ENCODE data around the gene BCL7C.
"Not testable (repeated sequence)": the region's sequence is repeated elsewhere in the genome, so short reads cannot be mapped to it uniquely, and the experiment has no call there.

The BCL7C gene

GRCh38 chr16:30894540-30895368 is 877 bp upstream of the BCL7C start:
- no peak for DNase-seq (ENCODE audit: low read depth)

- DNase-seq (ENCODE audit: low read depth) = no peak
These were observed 497 bp downstream of the BCL7C start for GRCh38 chr16:30893417-30893743.

GRCh38 chr16:30892670-30893416 is 1.0 kb downstream of the BCL7C start:
- DNase-seq (ENCODE audit: low read depth) = no peak

GRCh38 chr16:30891043-30891823 is 2.6 kb downstream of the BCL7C start:
- not testable (repeated sequence) for DNase-seq (ENCODE audit: low read depth)

- no peak for DNase-seq (ENCODE audit: low read depth)
These were observed 4.2 kb downstream of the BCL7C start for GRCh38 chr16:30889721-30890120.

- DNase-seq (ENCODE audit: low read depth) = no peak
These were observed 4.9 kb downstream of the BCL7C start for GRCh38 chr16:30888856-30889499.

- DNase-seq (ENCODE audit: low read depth) = no peak
These were observed 6.0 kb downstream of the BCL7C start for GRCh38 chr16:30887927-30888326.

- DNase-seq (ENCODE audit: low read depth) = no peak
These were observed 7.7 kb downstream of the BCL7C start for GRCh38 chr16:30886145-30886544.

- DNase-seq (ENCODE audit: low read depth) = no peak
These were observed 8.7 kb downstream of the BCL7C start for GRCh38 chr16:30885196-30885595.

- no peak for DNase-seq (ENCODE audit: low read depth)
These were observed 9.1 kb downstream of the BCL7C start for GRCh38 chr16:30884760-30885159.

- DNase-seq (ENCODE audit: low read depth) = no peak
These were observed 11.2 kb downstream of the BCL7C start for GRCh38 chr16:30882429-30883310.

- no peak for DNase-seq (ENCODE audit: low read depth)
These were observed 17.0 kb downstream of the BCL7C start for GRCh38 chr16:30876867-30877266.

- DNase-seq (ENCODE audit: low read depth) = no peak
These were observed 17.7 kb downstream of the BCL7C start for GRCh38 chr16:30875871-30876801.

GRCh38 chr16:30874821-30875717 is 18.8 kb downstream of the BCL7C start:
- DNase-seq (ENCODE audit: low read depth) = peak; percentile 87

GRCh38 chr16:30874244-30874820 is 19.5 kb downstream of the BCL7C start:
- DNase-seq (ENCODE audit: low read depth) = no peak

- DNase-seq (ENCODE audit: low read depth) = no peak
These were observed 23.0 kb downstream of the BCL7C start for GRCh38 chr16:30870904-30871303.

GRCh38 chr16:30867747-30868146 is 26.1 kb downstream of the BCL7C start:
- DNase-seq (ENCODE audit: low read depth) = no peak

GRCh38 chr16:30866031-30866430 is 27.8 kb downstream of the BCL7C start:
- no peak for DNase-seq (ENCODE audit: low read depth)

GRCh38 chr16:30863178-30863577 is 30.7 kb downstream of the BCL7C start:
- not testable (repeated sequence) for DNase-seq (ENCODE audit: low read depth)
